Ishikawa (cell line): ENCODE results near the gene TRPM1.

Experiments
- CEBPB ChIP-seq: IDR thresholded peaks from 2 replicates; pipeline ENCODE4 v1.6.1; 2012
- CREB1 ChIP-seq: IDR thresholded peaks from 2 replicates; pipeline ENCODE4 v1.6.1; 2012; ENCODE audit warnings: low read depth
- EGR1 ChIP-seq: IDR thresholded peaks from 2 replicates; pipeline ENCODE4 v1.6.1; 2012
- EP300 ChIP-seq: IDR thresholded peaks from 2 replicates; pipeline ENCODE4 v1.6.1; 2012; ENCODE audit warnings: borderline replicate concordance
- FOXM1 ChIP-seq: IDR thresholded peaks from 2 replicates; pipeline ENCODE4 v1.6.1; 2012; ENCODE audit warnings: low read depth, borderline replicate concordance
- MAX ChIP-seq: IDR thresholded peaks from 2 replicates; pipeline ENCODE4 v1.6.1; 2012
- NFIC ChIP-seq: IDR thresholded peaks from 2 replicates; pipeline ENCODE4 v1.6.1; 2012
- RAD21 ChIP-seq: IDR thresholded peaks from 2 replicates; pipeline ENCODE4 v1.6.1; 2012; ENCODE audit warnings: low read depth
- REST ChIP-seq: IDR thresholded peaks from 2 replicates; pipeline ENCODE4 v1.6.1; 2012; ENCODE audit warnings: low read depth, mild to moderate bottlenecking
- TAF1 ChIP-seq: IDR thresholded peaks from 2 replicates; pipeline ENCODE4 v1.6.1; 2012; ENCODE audit warnings: low read depth, mild to moderate bottlenecking
- TCF12 ChIP-seq: IDR thresholded peaks from 2 replicates; pipeline ENCODE4 v1.6.1; 2012; ENCODE audit warnings: low read depth
- TEAD4 ChIP-seq: IDR thresholded peaks from 2 replicates; pipeline ENCODE4 v1.6.1; 2012
- USF1 ChIP-seq: IDR thresholded peaks from 2 replicates; pipeline ENCODE4 v1.6.1; 2012
- YY1 ChIP-seq: IDR thresholded peaks from 2 replicates; pipeline ENCODE4 v1.6.1; 2012; ENCODE audit warnings: low read depth
- ZBTB7A ChIP-seq: IDR thresholded peaks from 2 replicates; pipeline ENCODE4 v1.6.1; 2012; ENCODE audit warnings: low read depth

TRPM1 gene

GRCh38 chr15:31102039-31102321 lies 455 bp upstream of the TRPM1 start:
- TF ChIP-seq MAX (no peak), FOXM1 (no peak), USF1 (no peak), RAD21 (no peak), NFIC (no peak), YY1 (no peak), EGR1 (no peak), CREB1 (no peak)

- TF ChIP-seq ZBTB7A (no peak), TEAD4 (no peak), TAF1 (no peak), RAD21 (no peak), YY1 (no peak), CEBPB (no peak), USF1 (no peak), EP300 (no peak), TCF12 (no peak), REST (no peak), EGR1 (no peak), FOXM1 (no peak), MAX (no peak), NFIC (no peak), CREB1 (no peak)
Measured at GRCh38 chr15:31100738-31101137, 787 bp downstream of the TRPM1 start.

- TF ChIP-seq USF1 (no peak), RAD21 (0 out of 2 replicates have a peak, but pooled peaks have one; percentile 14), TAF1 (no peak), ZBTB7A (no peak), YY1 (no peak)
Measured at GRCh38 chr15:31098953-31099740, 2.4 kb downstream of the TRPM1 start.

- TF ChIP-seq RAD21 (no peak), EP300 (peak; percentile 86), MAX (no peak; the same call in 1 of the 2 replicates), YY1 (peak; percentile 58; the same call in 1 of the 2 replicates), TEAD4 (peak; percentile 84), NFIC (peak; percentile 66), TCF12 (peak; percentile 82), FOXM1 (0 out of 2 replicates have a peak, but pooled peaks have one; percentile 38), ZBTB7A (peak; percentile 52; the same call in 1 of the 2 replicates)
Measured at GRCh38 chr15:31098491-31098917, 3.0 kb downstream of the TRPM1 start.

- TF ChIP-seq NFIC: no peak
- no peak for TF ChIP-seq TEAD4
- TF ChIP-seq RAD21: no peak
- TF ChIP-seq CEBPB: no peak
- no peak for TF ChIP-seq MAX
- no peak for TF ChIP-seq TAF1
- TF ChIP-seq EP300: no peak
- TF ChIP-seq ZBTB7A: no peak
- no peak for TF ChIP-seq REST
Measured at GRCh38 chr15:31096563-31096962, 5.0 kb downstream of the TRPM1 start.
